MCF 10A (cell line): ENCODE results near the gene NFATC1. TPM values are rescaled to one million over a fixed set of nuclear protein-coding genes. Genes with fewer than 3 reads are reported as not detected.

Experiments used
- BruUV-seq: library from RNA; stranded (reverse); fragments of 400-500 nt; replicated peaks from 2 replicates; lab custom pipeline; 2021; lab: Mats Ljungman, UMichigan
- CTCF ChIA-PET: fragments of 300-600 bp; sonication (Branson Sonifier 250); formaldehyde crosslinking; extraction: SDS; loops from one replicate; lab custom pipeline; 2021; ENCODE audit warnings: antibody characterized with exemption, inconsistent platforms; lab: Yijun Ruan, JAX
- POLR2A ChIA-PET: fragments of 300-600, 350-650 bp; sonication (Branson Sonifier 250); formaldehyde crosslinking; extraction: SDS; loops from one replicate; lab custom pipeline; 2020; ENCODE audit warnings: antibody characterized with exemption, inconsistent platforms; lab: Yijun Ruan, JAX
- DNase-seq: peaks from one replicate; pipeline ENCODE4 v3.0.0-alpha.2; 2018; ENCODE audit not compliant: unreplicated experiment
- H3K27ac Mint-ChIP-seq: one replicate; pipeline ENCODE4 v1.8.0; 2022; ENCODE audit warnings: mild to moderate bottlenecking, low read depth, mixed read lengths; ENCODE audit not compliant: unreplicated experiment
- H3K27me3 Mint-ChIP-seq: one replicate; pipeline ENCODE4 v1.8.0; 2022; ENCODE audit warnings: mixed read lengths; ENCODE audit not compliant: insufficient read depth, unreplicated experiment
- H3K36me3 Mint-ChIP-seq: one replicate; pipeline ENCODE4 v1.8.0; 2022; ENCODE audit warnings: mild to moderate bottlenecking, moderate library complexity, mixed read lengths; ENCODE audit not compliant: insufficient read depth, unreplicated experiment
- H3K4me1 Mint-ChIP-seq: one replicate; pipeline ENCODE4 v1.8.0; 2022; ENCODE audit warnings: mixed read lengths; ENCODE audit not compliant: insufficient read depth, unreplicated experiment
- H3K4me3 Mint-ChIP-seq: one replicate; pipeline ENCODE4 v1.8.0; 2022; ENCODE audit warnings: mild to moderate bottlenecking, moderate library complexity, mixed read lengths; ENCODE audit not compliant: unreplicated experiment
- H3K9me3 Mint-ChIP-seq: one replicate; pipeline ENCODE4 v1.8.0; 2022; ENCODE audit warnings: mixed read lengths; ENCODE audit not compliant: unreplicated experiment
- intact Hi-C: fragments of 100-400 bp; cut with micrococcal nuclease; formaldehyde crosslinking; loops from 2 replicates; pipeline ENCODE4 v1.14.1; 2022
- total RNA-seq: library from RNA; stranded (reverse); gene quantifications from 2 replicates; pipeline ENCODE4 v1.2.3, GENCODE V29; 2022
- TF ChIP-seq, protein P1 (sequence below): fragments of 200-600 bp; IDR thresholded peaks from one replicate; pipeline ENCODE4 v1.8.0; 2022; ENCODE audit warnings: antibody characterized with exemption, mild to moderate bottlenecking; ENCODE audit not compliant: unreplicated experiment

The NFATC1 gene
- total RNA-seq, 1 experiment from 2014 or later = 2.0 TPM

DNA sequence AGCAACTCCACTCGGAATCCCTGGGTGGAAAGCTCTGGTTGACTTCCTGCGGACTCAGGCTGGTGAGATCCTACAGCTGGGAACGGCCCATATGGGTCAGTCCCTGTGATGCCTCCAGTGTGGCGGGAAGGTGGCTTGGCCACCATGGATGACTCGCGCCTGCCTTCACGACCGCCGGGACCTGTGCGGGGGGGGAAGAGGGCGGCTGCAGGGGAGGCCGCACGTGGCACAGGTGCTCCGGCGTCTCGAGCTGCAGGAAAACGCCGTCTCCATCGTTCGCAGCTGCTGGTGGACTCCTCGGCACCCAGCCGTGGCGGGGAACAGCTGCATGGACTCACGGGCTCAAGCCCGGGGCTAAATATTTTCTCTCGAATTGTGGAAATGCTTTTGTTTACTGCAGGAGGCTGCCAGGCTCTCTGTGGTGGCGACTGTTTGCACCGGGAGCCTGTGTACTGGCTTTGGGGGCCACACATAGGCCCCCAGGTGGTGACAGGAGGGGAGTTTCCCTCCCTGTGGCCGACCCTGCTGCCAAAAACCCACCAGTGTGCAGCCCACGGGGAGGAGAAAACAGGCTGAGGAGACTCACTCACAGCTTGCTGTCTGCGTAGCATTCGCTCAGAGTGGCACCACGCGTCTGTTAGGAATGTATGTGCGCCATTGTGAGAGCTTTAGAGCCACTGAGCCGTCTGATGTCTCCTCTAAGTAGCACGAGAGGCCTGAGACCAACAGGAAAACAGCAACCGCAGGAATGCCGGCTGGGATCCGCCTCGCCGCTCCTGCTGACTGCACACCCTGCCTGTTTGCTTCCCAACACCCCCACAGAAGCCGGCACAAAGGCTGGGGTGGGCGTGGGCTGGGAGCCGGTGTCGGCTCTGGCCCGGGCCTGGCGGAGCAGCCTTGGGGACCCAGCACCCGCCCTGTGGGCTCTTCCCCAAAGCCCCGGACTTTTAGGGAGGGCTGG is 89.2 kb downstream of the NFATC1 start:
- Mint-ChIP-seq H3K9me3 (no peaks in the 10 kb centered on the region), H3K36me3 (no peaks in the 10 kb centered on the region), H3K27me3 (no peaks in the 10 kb centered on the region), H3K27ac (no peak overlapping the region), H3K4me1 (no peaks in the 10 kb centered on the region), H3K4me3 (no peak overlapping the region)
- BruUV-seq = no TSS peak
- ChIA-PET POLR2A (no interaction called here), CTCF (no interaction called here)
- intact Hi-C loops = no loop called here
- TF ChIP-seq, protein P1, sequence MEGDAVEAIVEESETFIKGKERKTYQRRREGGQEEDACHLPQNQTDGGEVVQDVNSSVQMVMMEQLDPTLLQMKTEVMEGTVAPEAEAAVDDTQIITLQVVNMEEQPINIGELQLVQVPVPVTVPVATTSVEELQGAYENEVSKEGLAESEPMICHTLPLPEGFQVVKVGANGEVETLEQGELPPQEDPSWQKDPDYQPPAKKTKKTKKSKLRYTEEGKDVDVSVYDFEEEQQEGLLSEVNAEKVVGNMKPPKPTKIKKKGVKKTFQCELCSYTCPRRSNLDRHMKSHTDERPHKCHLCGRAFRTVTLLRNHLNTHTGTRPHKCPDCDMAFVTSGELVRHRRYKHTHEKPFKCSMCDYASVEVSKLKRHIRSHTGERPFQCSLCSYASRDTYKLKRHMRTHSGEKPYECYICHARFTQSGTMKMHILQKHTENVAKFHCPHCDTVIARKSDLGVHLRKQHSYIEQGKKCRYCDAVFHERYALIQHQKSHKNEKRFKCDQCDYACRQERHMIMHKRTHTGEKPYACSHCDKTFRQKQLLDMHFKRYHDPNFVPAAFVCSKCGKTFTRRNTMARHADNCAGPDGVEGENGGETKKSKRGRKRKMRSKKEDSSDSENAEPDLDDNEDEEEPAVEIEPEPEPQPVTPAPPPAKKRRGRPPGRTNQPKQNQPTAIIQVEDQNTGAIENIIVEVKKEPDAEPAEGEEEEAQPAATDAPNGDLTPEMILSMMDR = no peak
- no peak for DNase-seq

GRCh38 chr18:79485788-79486355 is 90.1 kb downstream of the NFATC1 start:
- no peak overlapping the region for H3K4me3 Mint-ChIP-seq
- no peaks in the 10 kb centered on the region for H3K27me3 Mint-ChIP-seq
- H3K9me3 Mint-ChIP-seq = peaks cover 2% of the 10 kb centered on the region
- no peaks in the 10 kb centered on the region for H3K4me1 Mint-ChIP-seq
- CTCF ChIA-PET = no interaction called here
- no peaks in the 10 kb centered on the region for H3K36me3 Mint-ChIP-seq
- BruUV-seq = no TSS peak
- intact Hi-C loops = no loop called here
- H3K27ac Mint-ChIP-seq = no peak overlapping the region
- no peak for DNase-seq
- POLR2A ChIA-PET = no interaction called here
- TF ChIP-seq, protein P1 = no peak

- H3K27me3 Mint-ChIP-seq = no peaks in the 10 kb centered on the region
- POLR2A ChIA-PET = no interaction called here
- BruUV-seq = no TSS peak
- H3K4me3 Mint-ChIP-seq = no peak overlapping the region
- intact Hi-C loops = no loop called here
- no peaks in the 10 kb centered on the region for H3K36me3 Mint-ChIP-seq
- peaks cover 7% of the 10 kb centered on the region for H3K9me3 Mint-ChIP-seq
- no peak overlapping the region for H3K27ac Mint-ChIP-seq
- CTCF ChIA-PET = no interaction called here
- TF ChIP-seq, protein P1 = no peak
- H3K4me1 Mint-ChIP-seq = no peaks in the 10 kb centered on the region
- DNase-seq = no peak
Observed at GRCh38 chr18:79486356-79487182, 90.8 kb downstream of the NFATC1 start.
